Kidney (tissue), 14 donors: ENCODE results near the gene SEPTIN10. TPM values are rescaled to one million over a fixed set of nuclear protein-coding genes. Genes with fewer than 3 reads are reported as not detected.

Source experiments
- DNase-seq, 5 donors: peaks; one replicate each; pipeline ENCODE4 v3.0.0-alpha.2; 2013 to 2020
- FAIRE-seq: peaks from 2 replicates; lab custom pipeline; 2012; peaks lifted over from hg19 to GRCh38; lab: Jason Lieb, UNC
- H3K27ac ChIP-seq, 2 donors: one replicate each; pipeline ENCODE4 v1.7.0; 2013; ENCODE audit warnings: low read depth in 2 of 2, low read length in 2 of 2, inconsistent platforms in 1 of 2
- H3K27me3 ChIP-seq: one replicate; pipeline ENCODE4 v1.7.1; 2013; ENCODE audit warnings: low read length, inconsistent platforms; ENCODE audit not compliant: control insufficient read depth, insufficient read depth
- H3K36me3 ChIP-seq, 3 donors: one replicate each; pipeline versions ENCODE4 v1.7.0 to v1.7.1; 2013; ENCODE audit warnings: low read length in 3 of 3, control low read depth in 1 of 3, inconsistent platforms in 1 of 3; ENCODE audit not compliant: insufficient read depth in 3 of 3, control insufficient read depth in 2 of 3
- H3K4me1 ChIP-seq, 3 donors: one replicate each; pipeline versions ENCODE4 v1.7.0 to v1.7.1; 2013; ENCODE audit warnings: low read length in 3 of 3, inconsistent platforms in 1 of 3, low read depth in 1 of 3; ENCODE audit not compliant: control insufficient read depth in 2 of 3, insufficient read depth in 2 of 3
- H3K4me3 ChIP-seq, 3 donors: one replicate each; pipeline versions ENCODE4 v1.7.0 to v1.8.1; 2013; ENCODE audit warnings: low read length in 3 of 3, control low read depth in 1 of 3, inconsistent platforms in 1 of 3
- H3K9ac ChIP-seq, 3 donors: one replicate each; pipeline versions ENCODE4 v1.7.0 to v1.7.1; 2013; ENCODE audit warnings: low read length in 3 of 3, control low read depth in 1 of 3, inconsistent platforms in 1 of 3
- H3K9me3 ChIP-seq, 3 donors: one replicate each; pipeline versions ENCODE4 v1.7.0 to v1.7.1; 2013; ENCODE audit warnings: low read length in 3 of 3, control low read depth in 1 of 3, inconsistent platforms in 1 of 3; ENCODE audit not compliant: control insufficient read depth in 2 of 3, insufficient read depth in 1 of 3
- CTCF ChIP-seq: IDR thresholded peaks from 3 replicates; pipeline ENCODE4 v1.5.1; 2012; ENCODE audit warnings: mild to moderate bottlenecking, moderate library complexity, borderline replicate concordance; ENCODE audit not compliant: insufficient read depth; ENCODE audit errors: extremely low read depth
- intact Hi-C: fragments of 100-400 bp; cut with DNase I; formaldehyde crosslinking; loops from one replicate; pipeline ENCODE4 v1.11.1; 2022
- polyA plus RNA-seq: library from polyadenylated mRNA; stranded (reverse); fragments of 350-450 nt; fragmentation: Illumina TruSeq; extraction: RNeasy Lipid Tissue Mini Kit (QIAGEN cat#74804); gene quantifications from one replicate; pipeline ENCODE4 v1.2.3, GENCODE V29; 2014; ENCODE audit warnings: low read depth, low replicate concordance; ENCODE audit not compliant: insufficient read depth
- total RNA-seq: library from RNA; stranded (reverse); fragmentation: NEBNext Ultra II Directional; extraction: Animal tissue kit (Norgen Biotek cat#: 25700); gene quantifications from one replicate; pipeline ENCODE4 v1.2.1, GENCODE V29; 2021
- donor health status: control.
- donor health status: control.
- donor health status: control.
- donor health status: control.
- donor health status: control.
- donor health status: DM: yes; HTN: yes; CAD: no.
- donor health status: Normal renal cell carcinoma (clear cell type).

SEPTIN10 gene
- total and polyA plus RNA-seq, 2 donors from 2014 or later, result 20.8 to 80.7 TPM

- intact Hi-C loops, result no loop called here
- peak in 4 of 5 donors; percentile 71 to 83 (median 82) for DNase-seq
- H3K9ac ChIP-seq, result no peak overlapping the region
- peak; percentile 98 for TF ChIP-seq CTCF
- no peak overlapping the region for H3K4me3 ChIP-seq
- FAIRE-seq, result peak; percentile 88
- no peaks in the 10 kb centered on the region for H3K9me3 ChIP-seq
- H3K27ac ChIP-seq, result no peak overlapping the region
- H3K4me1 ChIP-seq, result no peaks in the 10 kb centered on the region
- H3K36me3 ChIP-seq, result peaks cover 0 to 2% (median 0%) of the 10 kb centered on the region in 3 donors
- H3K27me3 ChIP-seq, result no peaks in the 10 kb centered on the region
Observed at GRCh38 chr2:109545828-109546713, 67.7 kb downstream of the SEPTIN10 start.

DNA sequence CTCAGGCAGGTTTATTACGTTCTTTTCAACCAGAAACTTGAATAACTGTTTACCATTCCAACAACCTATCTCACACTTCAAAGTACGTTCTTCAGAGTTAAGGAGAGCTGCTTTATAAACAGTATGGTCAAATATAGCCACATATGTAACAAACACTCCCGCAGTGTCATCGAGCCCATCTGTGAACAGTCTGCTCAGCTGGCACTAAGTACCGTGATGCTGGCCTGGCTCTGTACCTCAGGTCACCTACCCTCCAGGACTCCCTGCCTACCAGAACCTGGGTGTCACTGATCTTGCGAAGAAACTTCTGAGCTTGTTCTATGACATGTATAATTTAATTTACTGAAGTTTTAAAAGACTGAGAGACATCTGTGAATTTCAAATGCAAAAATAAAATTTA, 71.4 kb downstream of the SEPTIN10 start:
- TF ChIP-seq CTCF, result no peak
- no peaks in the 10 kb centered on the region for H3K9me3 ChIP-seq
- no peak overlapping the region for H3K9ac ChIP-seq
- no peak overlapping the region for H3K27ac ChIP-seq
- intact Hi-C loops, result no loop called here
- DNase-seq (no peak), FAIRE-seq (no peak)
- H3K4me1 ChIP-seq, result peaks cover 0 to 4% (median 0%) of the 10 kb centered on the region in 3 donors
- H3K4me3 ChIP-seq, result no peak overlapping the region
- H3K36me3 ChIP-seq, result peaks cover 0 to 2% (median 0%) of the 10 kb centered on the region in 3 donors
- no peaks in the 10 kb centered on the region for H3K27me3 ChIP-seq

DNA sequence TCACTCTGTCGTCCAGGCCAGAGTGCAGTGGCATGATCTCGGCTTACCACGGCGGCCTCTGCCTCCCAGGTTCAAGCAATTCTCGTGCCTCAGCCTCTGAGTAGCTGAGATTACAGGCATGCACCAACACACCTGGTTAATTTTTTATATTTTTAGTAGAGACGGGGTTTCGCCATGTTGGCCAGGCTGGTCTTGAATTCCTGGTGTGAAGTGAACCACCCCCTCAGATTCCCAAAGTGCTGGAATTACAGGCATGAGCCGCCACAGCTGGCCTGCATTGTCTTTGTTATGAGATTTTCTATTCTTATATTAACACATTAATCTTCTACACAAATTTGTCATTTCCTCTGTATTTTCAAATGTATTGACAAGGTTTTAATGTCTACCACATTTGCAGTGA, 75.2 kb downstream of the SEPTIN10 start:
- no peaks in the 10 kb centered on the region for H3K27me3 ChIP-seq
- peak overlapping the region in 1 of 3 donors; percentile 33 for H3K4me3 ChIP-seq
- H3K9ac ChIP-seq, result no peak overlapping the region
- DNase-seq (peak in 3 of 5 donors; percentile 68 to 80 (median 77)), FAIRE-seq (no peak)
- no peaks in the 10 kb centered on the region for H3K9me3 ChIP-seq
- H3K27ac ChIP-seq, result peak overlapping the region; percentile 28 to 47
- H3K4me1 ChIP-seq, result peaks cover 0 to 13% (median 5%) of the 10 kb centered on the region in 3 donors
- H3K36me3 ChIP-seq, result no peaks in the 10 kb centered on the region
- no peak for TF ChIP-seq CTCF
- intact Hi-C loops, result no loop called here
